NCI-H128 (cell line): Measurements from ENCODE around the gene DYNC1I1.
A peak's percentile ranks its signal among the peaks of the same experiment; 100 is the strongest.

Experiments used
- DNase-seq: peaks from one replicate; lab custom pipeline; 2025; ENCODE audit not compliant: unreplicated experiment; lab: John Stamatoyannopoulos, UW

The DYNC1I1 gene

GRCh38 chr7:95772298-95772770, at the start of gene DYNC1I1:
DYNC1I1 (plus strand) TSS chr7:95772554; CDS start chr7:95804730, 32,176 bp downstream.
- peak; percentile 15 for DNase-seq

DNA sequence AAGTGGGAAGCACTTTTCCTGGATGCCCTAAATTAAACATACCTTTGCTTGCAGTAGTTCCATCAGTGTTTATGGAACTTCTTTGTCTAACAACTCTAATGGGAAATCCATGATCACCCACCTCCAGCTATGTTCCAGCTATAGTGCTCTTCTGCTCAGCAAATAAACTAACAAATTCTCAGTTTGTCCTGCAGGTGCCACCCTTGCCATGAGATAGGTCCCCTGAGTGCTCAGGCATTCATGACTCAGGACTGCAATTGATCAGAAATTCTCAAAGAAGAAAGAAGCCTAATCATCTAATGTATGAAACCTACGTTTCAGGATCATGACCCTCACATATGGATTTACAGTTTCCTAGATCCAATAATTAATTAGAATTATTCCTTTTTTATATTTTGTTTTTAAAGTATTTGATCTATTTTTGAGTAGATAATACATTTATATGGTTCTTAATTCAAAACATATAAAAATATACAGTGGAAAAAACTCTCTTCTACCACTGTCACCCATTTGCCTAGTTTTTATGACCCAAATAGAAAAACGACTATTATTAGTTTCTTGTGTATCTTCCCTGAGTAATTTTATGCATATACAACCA, 48.7 kb upstream of the DYNC1I1 start:
- peak; percentile 39 for DNase-seq

DNA sequence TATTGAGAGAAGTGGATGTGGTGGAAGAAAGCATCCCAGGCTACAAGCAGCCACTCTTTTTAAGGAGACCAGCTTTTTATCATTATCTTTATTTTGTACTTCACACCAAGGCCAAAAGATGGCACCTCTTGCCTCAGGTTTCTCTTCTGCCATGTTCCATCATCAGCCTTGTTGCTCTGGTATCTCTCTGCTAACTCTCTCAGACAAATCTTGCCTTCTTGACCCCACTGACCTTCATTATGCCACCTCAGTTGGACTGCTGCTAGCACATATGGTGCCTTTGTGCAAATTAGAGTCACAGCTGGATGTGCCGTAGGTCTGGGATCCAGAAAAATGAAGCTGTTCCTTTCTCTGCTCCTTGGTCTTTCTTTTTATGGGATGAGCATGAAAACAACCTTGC, 47.1 kb upstream of the DYNC1I1 start:
- DNase-seq = no peak

DNA sequence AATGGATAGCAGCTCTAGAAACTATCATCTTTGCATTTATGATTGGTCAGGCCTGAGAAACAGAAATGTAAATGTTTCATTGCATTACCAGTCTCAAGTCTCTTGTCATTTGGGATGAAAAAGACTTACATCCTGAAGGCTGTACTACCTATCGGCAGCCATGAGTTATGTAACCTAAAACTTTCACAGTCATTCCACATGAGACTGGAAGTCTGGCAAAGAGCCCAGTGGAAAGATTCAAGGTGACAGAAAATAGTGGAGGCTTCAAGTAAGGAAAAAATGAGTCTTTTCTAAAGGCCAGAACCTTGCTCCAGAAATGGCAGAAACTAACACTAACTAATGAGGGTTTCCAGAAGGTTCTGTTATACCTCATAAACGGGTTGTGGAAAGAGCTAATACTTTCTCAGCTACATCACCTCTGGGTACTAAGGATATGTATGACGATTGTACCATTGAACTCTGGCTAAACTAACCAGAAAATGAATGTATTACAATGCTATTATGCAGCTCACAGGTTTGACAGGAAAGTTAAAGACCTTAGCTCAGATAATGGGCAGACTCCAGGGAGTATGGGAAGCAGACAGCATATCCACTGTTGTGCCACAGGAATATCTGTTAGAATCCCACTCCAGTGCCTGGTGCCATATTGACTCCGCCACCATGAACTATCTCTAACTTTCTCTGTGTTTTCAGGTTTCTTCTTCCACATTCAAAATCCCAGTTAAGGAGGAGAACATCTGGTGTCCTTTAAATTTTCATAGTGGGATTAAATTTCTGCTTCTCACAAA, 41.7 kb upstream of the DYNC1I1 start:
- DNase-seq = no peak

GRCh38 chr7:95736635-95737034, 35.7 kb upstream of the DYNC1I1 start:
- no peak for DNase-seq

DNA sequence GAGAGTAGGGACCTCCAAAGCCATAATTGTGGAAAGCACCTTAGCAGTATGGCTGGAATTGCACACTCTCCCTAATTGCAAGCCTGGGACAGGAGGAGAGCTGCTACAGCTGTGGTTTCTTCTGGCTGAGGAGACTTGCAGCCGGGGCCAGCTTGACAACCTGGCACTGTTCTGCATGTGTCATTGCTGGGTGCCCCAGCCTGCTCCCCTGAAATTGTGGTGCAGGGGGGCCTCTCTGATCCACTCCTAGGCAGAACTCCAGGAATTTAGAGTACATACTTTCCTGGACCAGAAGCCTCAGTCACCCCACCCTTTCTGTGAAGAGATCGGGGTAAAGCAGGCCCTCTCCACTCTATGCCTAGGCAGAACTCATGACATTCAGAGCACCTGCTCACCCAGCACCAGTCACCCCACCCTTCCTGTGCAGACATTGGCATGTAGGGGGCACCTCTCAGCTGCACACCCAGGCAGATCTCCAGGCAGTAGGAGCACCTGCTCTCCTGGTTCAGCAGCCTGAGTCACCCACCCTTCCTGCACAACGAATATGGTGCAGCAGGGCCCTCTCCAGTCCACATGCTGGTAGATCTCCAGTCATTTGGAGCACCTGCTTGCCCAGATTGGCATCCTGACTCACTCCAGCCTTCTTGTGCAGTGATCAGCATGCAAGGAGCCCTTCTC, 34.4 kb upstream of the DYNC1I1 start:
- DNase-seq = no peak

DNA sequence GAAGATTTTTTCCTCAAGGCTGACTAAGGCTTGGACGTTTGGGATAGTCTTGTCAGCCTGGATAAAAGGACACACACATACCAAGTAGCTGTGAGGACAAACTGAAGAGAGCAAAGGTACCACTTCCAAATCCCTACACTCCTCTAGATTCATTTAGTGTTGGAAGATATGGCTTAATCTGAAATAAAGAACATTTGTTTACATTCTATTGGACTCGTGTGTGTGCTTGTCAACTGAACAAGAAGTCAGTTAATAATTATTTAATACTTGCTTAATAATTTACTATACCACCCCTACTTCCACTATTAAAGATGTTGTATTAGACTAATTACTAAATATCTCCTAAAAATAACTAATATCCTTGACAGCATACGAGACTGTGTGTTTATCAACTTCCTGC, 23.3 kb upstream of the DYNC1I1 start:
- no peak for DNase-seq

DNA sequence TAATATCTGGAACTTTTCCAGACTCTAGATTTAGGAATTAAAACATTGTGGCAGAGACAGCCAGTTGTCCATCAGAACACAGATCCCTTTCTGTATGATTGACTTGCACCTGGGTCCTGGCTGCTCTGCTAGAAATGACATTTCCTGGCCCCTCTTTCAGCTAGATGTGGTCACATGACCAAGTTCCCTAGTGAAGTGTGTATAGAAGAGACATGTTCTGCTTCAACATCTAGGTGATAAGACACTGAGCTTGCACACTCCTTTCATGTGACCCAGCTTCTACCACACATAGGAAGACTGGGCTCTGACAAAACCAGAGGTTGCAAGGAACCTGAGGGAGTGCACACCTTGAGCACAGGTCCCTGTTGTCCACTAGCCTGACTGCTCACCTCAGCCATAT, 22.8 kb upstream of the DYNC1I1 start:
- no peak for DNase-seq

- no peak for DNase-seq
These were observed 18.9 kb upstream of the DYNC1I1 start for GRCh38 chr7:95753440-95753839.

GRCh38 chr7:95755277-95755934, 16.9 kb upstream of the DYNC1I1 start:
- DNase-seq = no peak

DNA sequence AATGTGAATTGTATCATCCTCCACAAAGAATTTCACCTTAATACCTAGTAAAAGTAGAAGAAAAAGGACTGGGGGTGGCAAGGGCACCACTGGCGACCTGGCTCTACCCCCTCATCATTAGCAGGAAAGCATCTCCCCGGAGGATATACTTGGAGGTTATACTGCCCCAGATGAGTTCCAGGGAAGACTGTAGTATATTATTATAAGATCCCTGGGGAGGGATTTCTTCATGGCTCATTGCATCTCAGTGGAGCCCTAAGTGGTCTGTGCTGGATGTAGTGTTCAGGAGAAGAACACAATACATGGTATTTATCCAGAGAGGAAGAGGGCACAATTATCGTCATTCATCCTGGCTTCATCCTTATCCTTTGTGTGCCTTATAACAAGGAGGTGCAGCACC, 14.2 kb upstream of the DYNC1I1 start:
- DNase-seq = peak; percentile 34

DNA sequence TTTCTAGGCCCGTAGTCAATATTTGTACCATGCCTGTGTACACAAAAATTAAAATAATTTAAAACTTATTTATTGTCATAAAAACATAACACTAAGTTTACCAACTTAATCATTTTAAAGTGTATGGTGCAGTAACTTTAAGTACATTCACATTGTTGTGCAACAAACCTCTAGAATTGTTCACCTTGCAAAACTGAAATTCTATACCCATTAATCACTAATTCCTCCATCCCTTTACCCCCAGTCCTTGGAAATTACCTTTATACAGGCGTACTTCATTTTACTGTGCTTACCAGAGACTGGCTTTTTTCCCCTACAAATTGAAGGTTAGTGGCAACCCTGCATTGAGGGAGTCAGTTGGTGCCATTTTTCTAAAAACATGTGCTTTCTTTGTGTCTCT, 6.3 kb upstream of the DYNC1I1 start:
- DNase-seq = no peak

DNA sequence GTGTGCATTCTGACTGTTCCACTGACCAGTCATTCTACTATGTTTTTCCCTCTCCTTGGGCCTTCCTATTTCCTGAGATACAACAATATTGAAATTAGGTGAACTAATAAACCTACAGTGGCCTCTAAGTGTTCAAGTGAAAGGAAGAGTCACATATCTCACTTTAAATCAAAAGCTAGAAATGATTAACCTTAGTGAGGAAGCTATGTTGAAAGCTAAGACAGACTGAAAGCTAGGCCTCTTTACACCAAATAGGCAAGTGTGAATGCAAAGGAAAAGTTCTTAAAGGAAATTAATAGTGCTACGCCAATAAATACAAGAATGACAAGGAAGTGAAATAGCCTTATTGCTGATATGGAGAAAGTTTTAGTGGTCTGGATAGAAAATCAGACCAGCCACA, 5.7 kb upstream of the DYNC1I1 start:
- DNase-seq = no peak

- no peak for DNase-seq
These were observed 622 bp downstream of the DYNC1I1 start for GRCh38 chr7:95772771-95773581.

DNA sequence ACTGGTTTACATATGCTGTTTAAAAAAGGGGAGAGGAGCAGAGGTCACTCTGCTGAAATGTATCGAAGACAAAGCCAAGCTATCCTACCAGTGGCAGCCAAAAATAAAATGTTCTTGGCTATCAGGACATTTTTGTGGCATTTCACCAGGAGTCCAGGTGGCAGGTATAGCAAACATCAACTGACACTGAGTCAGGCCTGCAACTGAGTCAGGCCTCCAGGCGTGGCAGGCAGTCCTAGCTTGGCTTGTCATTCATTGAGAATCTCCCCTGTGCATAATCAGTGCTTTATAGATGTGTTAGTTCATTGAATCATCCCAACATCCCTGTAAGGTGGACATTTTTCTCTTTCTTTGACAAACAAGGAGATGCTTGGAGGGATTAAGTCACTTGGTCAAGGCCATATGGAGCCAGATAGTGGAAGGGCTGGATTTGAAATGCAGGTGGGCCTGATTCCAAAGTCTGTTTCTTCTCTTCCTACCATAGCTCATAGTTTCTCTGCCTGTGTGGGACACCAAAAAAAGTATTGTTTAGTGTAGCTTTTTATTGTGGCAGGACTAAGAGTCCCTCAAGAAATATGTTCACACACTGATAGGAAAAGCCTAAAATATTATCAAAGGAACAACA, 4.3 kb downstream of the DYNC1I1 start:
- DNase-seq = no peak

DNA sequence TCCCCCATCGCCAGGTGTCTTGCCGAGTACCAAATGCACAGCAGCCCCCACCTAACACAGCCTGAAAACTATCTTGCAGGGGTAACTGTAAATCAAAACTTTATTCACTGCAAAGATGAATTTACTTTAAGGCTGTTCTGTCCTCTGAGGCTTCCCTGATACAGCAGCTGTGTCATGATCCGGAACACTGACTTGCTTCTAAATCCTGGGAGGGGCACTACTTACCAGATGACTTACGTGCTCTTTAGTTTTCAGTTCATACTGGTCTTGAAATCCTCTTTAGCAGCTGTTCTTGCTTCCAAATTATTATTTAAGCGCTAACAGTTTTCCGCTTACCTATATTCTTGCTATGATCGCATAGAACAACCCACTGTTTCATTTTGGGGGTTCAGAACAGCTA, 4.9 kb downstream of the DYNC1I1 start:
- no peak for DNase-seq

DNA sequence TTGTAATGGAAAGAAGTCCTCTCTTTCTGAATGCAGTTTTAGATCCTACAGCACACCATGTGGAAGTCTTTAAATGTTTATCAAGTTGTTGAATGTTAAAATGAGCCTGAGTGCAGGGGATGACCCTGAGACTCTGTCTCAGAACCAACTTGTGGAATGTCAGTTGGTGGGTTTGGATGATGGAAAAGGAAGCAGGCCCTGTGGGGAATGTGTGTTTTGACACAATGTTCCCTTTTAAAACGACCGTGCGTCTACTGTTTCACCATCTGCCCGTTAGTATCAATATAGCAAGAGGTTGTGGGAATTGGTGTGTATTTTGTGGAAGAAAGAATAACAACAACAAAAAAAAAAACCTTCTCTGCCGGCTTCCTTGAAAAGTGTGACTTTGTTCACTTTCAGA, 8.3 kb downstream of the DYNC1I1 start:
- no peak for DNase-seq

DNA sequence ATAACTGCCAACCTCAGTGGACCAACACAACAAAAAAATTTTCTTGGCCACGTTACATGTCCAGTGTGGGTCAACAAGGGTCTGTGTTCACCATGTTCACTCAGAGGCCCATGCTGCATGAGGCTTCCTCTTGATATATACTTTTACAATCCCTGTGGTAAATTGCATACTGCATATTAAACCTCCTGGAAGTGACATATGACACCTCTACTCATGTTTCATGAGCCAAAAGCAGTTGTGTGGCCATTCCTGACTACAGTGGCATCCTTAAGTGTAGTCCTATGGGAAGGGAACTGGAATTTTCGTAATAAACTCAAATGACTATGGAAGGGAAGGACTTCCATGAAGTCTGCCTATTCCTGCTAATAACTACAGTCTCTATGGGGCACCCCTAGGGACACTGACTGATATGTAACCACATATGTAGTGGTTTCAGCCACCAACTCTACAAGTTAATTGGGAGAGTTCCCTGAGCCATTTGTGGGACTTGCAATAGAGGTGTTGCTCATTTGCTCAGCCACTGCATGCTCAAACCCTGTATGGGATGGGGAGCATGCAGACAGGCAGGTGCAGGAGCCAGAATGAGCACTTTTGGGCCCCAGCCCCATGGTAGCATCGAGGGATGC, 9.7 kb downstream of the DYNC1I1 start:
- DNase-seq = no peak

- DNase-seq = no peak
These were observed 12.4 kb downstream of the DYNC1I1 start for GRCh38 chr7:95784796-95785195.

DNA sequence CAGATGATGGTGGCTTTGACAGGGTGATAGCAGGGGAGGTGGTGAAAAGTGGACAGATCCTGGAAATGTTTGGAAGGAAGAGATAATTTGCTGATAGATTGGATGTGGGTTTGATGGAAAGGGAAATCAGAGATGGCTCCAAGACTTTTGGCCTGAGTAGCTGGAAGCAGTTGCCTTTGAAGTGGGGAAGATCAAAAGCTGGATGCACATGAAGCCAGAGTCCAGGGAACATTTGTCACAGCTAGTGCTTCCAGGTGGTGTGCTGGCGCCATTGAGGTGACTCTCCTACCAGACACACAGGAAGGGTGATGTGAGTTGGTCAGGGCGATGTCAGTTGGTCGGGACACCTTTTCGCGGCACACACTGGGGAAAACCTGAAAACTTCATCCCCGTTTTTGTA, 15.9 kb downstream of the DYNC1I1 start:
- DNase-seq = no peak
